ENCODE data around the gene ZFHX2. TPM values are rescaled to one million over a fixed set of nuclear protein-coding genes. Genes with fewer than 3 reads are reported as not detected.

The ZFHX2 gene
- total RNA-seq, 1 experiment from 2014 or later: 19.4 TPM

- Histone ChIP-seq H3K9me3 (ENCODE audit: control insufficient read depth, low read depth, low read length) (no peaks in the 10 kb centered on the region), H4K91ac (ENCODE audit: insufficient read length, low read depth, low read length) (no peak overlapping the region), H3K4me2 (ENCODE audit: insufficient read depth, insufficient read length, low read length) (no peak overlapping the region), H3K14ac (ENCODE audit: insufficient read depth, low read length) (no peak overlapping the region; the same call in 1 of the 2 replicates), H3K56ac (ENCODE audit: insufficient read length, low read depth, low read length) (no peak overlapping the region), H3K79me1 (ENCODE audit: insufficient read depth, low read depth, low read length, poor library complexity, severe bottlenecking) (no peaks in the 10 kb centered on the region), H3K18ac (ENCODE audit: insufficient read length, low read depth, low read length) (no peak overlapping the region), H4K20me1 (ENCODE audit: control insufficient read depth, insufficient read depth, insufficient read length) (no peaks in the 10 kb centered on the region), H2AK5ac (ENCODE audit: insufficient read length, low read length) (no peak overlapping the region), H3K27me3 (ENCODE audit: insufficient read depth, low read length) (no peaks in the 10 kb centered on the region; the same call in 1 of the 2 replicates), H3K23me2 (ENCODE audit: insufficient read length, low read depth, low read length, poor library complexity, severe bottlenecking) (peaks cover 3% of the 10 kb centered on the region), H3K9ac (ENCODE audit: extremely low read depth, insufficient read length, low read length) (no peak overlapping the region), H2BK15ac (ENCODE audit: low read depth, low read length) (no peak overlapping the region), H2BK120ac (ENCODE audit: low read depth, low read length, poor library complexity, severe bottlenecking) (no peak overlapping the region), H4K8ac (replicated peaks; ENCODE audit: insufficient read length, low read depth, low read length) (no peak overlapping the region), H2BK12ac (ENCODE audit: insufficient read length, low read depth, low read length) (no peak overlapping the region), H3K23ac (ENCODE audit: insufficient read length, low read depth, low read length) (no peak overlapping the region), H3K79me2 (ENCODE audit: insufficient read depth, low read length) (no peaks in the 10 kb centered on the region), H4K5ac (ENCODE audit: insufficient read length, low read depth, low read length) (no peak overlapping the region), H2BK20ac (ENCODE audit: low read depth, low read length, poor library complexity, severe bottlenecking) (no peak overlapping the region), H3K4ac (ENCODE audit: low read depth, low read length) (no peak overlapping the region), H3K4me1 (ENCODE audit: insufficient read depth, low read length) (peaks cover 6% of the 10 kb centered on the region; the same call in 1 of the 2 replicates), H3K27ac (ENCODE audit: insufficient read length, low read depth, low read length) (no peak overlapping the region), H3T11ph (ENCODE audit: low read length) (no peak overlapping the region), H2BK5ac (ENCODE audit: insufficient read length, low read length) (no peak overlapping the region), H2AFZ (ENCODE audit: low read length) (no peak overlapping the region)
- Mint-ChIP-seq H3K27me3 (ENCODE audit: low read depth) (peaks cover 20% of the 10 kb centered on the region), H3K4me1 (peaks cover 11 to 25% of the 10 kb centered on the region in 2 experiments), H3K27ac (peak overlapping the region in 2 of 3 experiments; percentile 8 to 15; a peak in 1 of 7 replicates), H3K36me3 (ENCODE audit: insufficient read depth in 1 of 3, low read depth in 3 of 3) (peaks cover 0 to 2% (median 0%) of the 10 kb centered on the region in 3 experiments; a peak in 1 of 7 replicates), H3K9me3 (no peaks in the 10 kb centered on the region), H3K4me3 (no peak overlapping the region)
- WGBS (ENCODE audit: extremely low coverage, insufficient read length, low lambda C conversion rate): no CpG with 5 or more reads among the region's 25 CpGs
- no peak for DNase-seq
- TF ChIP-seq CTCF (conservative IDR thresholded peaks at IDR 0.05): no peak
Observed at GRCh38 chr14:23513005-23513817, 38.4 kb downstream of the ZFHX2 start.

Data from H9 (cell line).